A549 (cell line): ENCODE measurements around the gene GDF2. TPM values are rescaled to one million over a fixed set of nuclear protein-coding genes. Genes with fewer than 3 reads are reported as not detected.

Source experiments
- ATAC-seq, 2 experiments: fragments of 200-7000 bp in 1 of 2; fragments of >200 bp in 1 of 2; cut with Nextera tagmentation in 1 of 2; cut with Tn5 transposase in 1 of 2; 3 replicates each; pipeline versions ENCODE4 v1.8.0 to v1.9.1; 2018 to 2020; ENCODE audit warnings: mild to moderate bottlenecking in 1 of 2, moderate library complexity in 1 of 2
- CTCF ChIA-PET: fragments of 300-600 bp; sonication (Branson Sonifier 250); formaldehyde crosslinking; extraction: SDS; loops from one replicate; lab custom pipeline; 2021; ENCODE audit warnings: antibody characterized with exemption, inconsistent platforms; lab: Yijun Ruan, JAX
- POLR2A ChIA-PET: fragments of 350-600 bp; formaldehyde crosslinking; extraction: SDS; loops from one replicate; lab custom pipeline; 2021; ENCODE audit warnings: antibody characterized with exemption, inconsistent platforms; lab: Yijun Ruan, JAX
- DNase-seq, 2 experiments: peaks; one replicate each; pipeline versions ENCODE4 v3.0.0 to v3.0.0-alpha.2; 2011 to 2016; ENCODE audit warnings: low read depth in 1 of 2, low spot score in 1 of 2
- FAIRE-seq: peaks from 2 replicates; lab custom pipeline; 2011; peaks lifted over from hg19 to GRCh38; lab: Jason Lieb, UNC
- H3K27ac ChIP-seq, 2 experiments: fragments of >200 bp; sonication (Bioruptor Twin); formaldehyde crosslinking; 3 replicates each; pipeline ENCODE4 v1.5.1; 2016 to 2017
- H3K4me1 ChIP-seq: fragments of >200 bp; sonication (Bioruptor Twin); formaldehyde crosslinking; 3 replicates; pipeline ENCODE4 v1.6.1; 2016
- H3K4me2 ChIP-seq: fragments of >200 bp; sonication (Bioruptor Twin); formaldehyde crosslinking; 3 replicates; pipeline ENCODE4 v1.6.1; 2016
- H3K4me3 ChIP-seq: fragments of >200 bp; sonication (Bioruptor Twin); formaldehyde crosslinking; 3 replicates; pipeline ENCODE4 v1.5.1; 2016
- H3K9me3 ChIP-seq: fragments of >200 bp; sonication (Bioruptor Twin); formaldehyde crosslinking; 3 replicates; pipeline ENCODE4 v1.6.1; 2016
- ATOH8 ChIP-seq: fragments of 250-450 bp; sonication (Bioruptor Pico); IDR thresholded peaks from 2 replicates; pipeline ENCODE4 v1.5.0; 2020; ENCODE audit warnings: low read depth, mild to moderate bottlenecking, moderate library complexity
- BHLHE40 ChIP-seq: IDR thresholded peaks from 2 replicates; pipeline ENCODE4 v1.6.1; 2012; ENCODE audit warnings: low read depth, low read length, inconsistent platforms
- CHD2 ChIP-seq: fragments of 150-350 bp; IDR thresholded peaks from 2 replicates; pipeline ENCODE4 v1.6.1; 2014; ENCODE audit warnings: low read length; ENCODE audit not compliant: partially characterized antibody
- E2F6 ChIP-seq: IDR thresholded peaks from 2 replicates; pipeline ENCODE4 v1.6.1; 2012; ENCODE audit warnings: low read depth, borderline replicate concordance
- FOSL2 ChIP-seq, 2 experiments: fragments of 450-650 bp in 1 of 2; fragments of >200 bp in 1 of 2; sonication (Bioruptor Twin) in 1 of 2; formaldehyde crosslinking; IDR thresholded peaks; 2 replicates each; pipeline versions ENCODE4 v1.5.0 to v1.6.1; 2016 to 2020; ENCODE audit warnings: mild to moderate bottlenecking in 1 of 2, moderate library complexity in 1 of 2
- GATA3 ChIP-seq: IDR thresholded peaks from 2 replicates; pipeline ENCODE4 v1.6.1; 2012; ENCODE audit warnings: borderline replicate concordance
- HMGXB4 ChIP-seq: fragments of 250-450 bp; sonication (Bioruptor Pico); IDR thresholded peaks from 2 replicates; pipeline ENCODE4 v1.5.0; 2021; ENCODE audit warnings: mild to moderate bottlenecking, moderate library complexity, borderline replicate concordance
- HOXB13 ChIP-seq: fragments of 250-450 bp; sonication (Bioruptor Pico); IDR thresholded peaks from 2 replicates; pipeline ENCODE4 v1.5.0; 2020; ENCODE audit warnings: low read depth, mild to moderate bottlenecking, moderate library complexity
- JUN ChIP-seq, 2 experiments: fragments of >200 bp; sonication (Bioruptor Twin); formaldehyde crosslinking; IDR thresholded peaks; 2 replicates in 1 of 2; 3 replicates in 1 of 2; pipeline ENCODE4 v1.6.1; 2016 to 2017
- MYC ChIP-seq: IDR thresholded peaks from 2 replicates; pipeline ENCODE4 v1.6.1; 2012; ENCODE audit warnings: mild to moderate bottlenecking, inconsistent platforms, low read length, improper control_type of control experiment, borderline replicate concordance
- NFE2L2 ChIP-seq: fragments of 150-350 bp; conservative IDR thresholded peaks from 2 replicates; pipeline ENCODE4 v1.6.1; 2014; ENCODE audit warnings: low read length
- RAD21 ChIP-seq, 2 experiments: fragments of >200 bp in 1 of 2; sonication (Bioruptor Twin) in 1 of 2; formaldehyde crosslinking in 1 of 2; IDR thresholded peaks in 1 of 2; conservative IDR thresholded peaks in 1 of 2; 2 replicates in 1 of 2; 3 replicates in 1 of 2; pipeline ENCODE4 v1.6.1; 2012 to 2018; ENCODE audit warnings: inconsistent platforms in 1 of 2
- RCOR1 ChIP-seq: fragments of 150-350 bp; IDR thresholded peaks from 2 replicates; pipeline ENCODE4 v1.6.1; 2014; ENCODE audit warnings: antibody characterized with exemption, low read length, low read depth
- REST ChIP-seq: fragments of 200-600 bp; sonication (generic); IDR thresholded peaks from 2 replicates; pipeline ENCODE4 v1.6.1; 2016; ENCODE audit warnings: antibody characterized with exemption, mild to moderate bottlenecking, moderate library complexity
- RFX5 ChIP-seq: fragments of 450-650 bp; IDR thresholded peaks from 2 replicates; pipeline ENCODE4 v1.7.1; 2014; ENCODE audit warnings: antibody characterized with exemption, mild to moderate bottlenecking, moderate library complexity
- RNF2 ChIP-seq: fragments of 200-600 bp; sonication (generic); IDR thresholded peaks from 2 replicates; pipeline ENCODE4 v1.6.1; 2016; ENCODE audit warnings: low read depth, mild to moderate bottlenecking, antibody characterized with exemption, moderate library complexity, borderline replicate concordance
- TFCP2L1 ChIP-seq: fragments of 250-450 bp; sonication (Bioruptor Pico); IDR thresholded peaks from 2 replicates; pipeline ENCODE4 v1.5.0; 2021; ENCODE audit warnings: mild to moderate bottlenecking
- USF2 ChIP-seq: fragments of 450-650 bp; IDR thresholded peaks from 2 replicates; pipeline ENCODE4 v1.6.1; 2014; ENCODE audit warnings: antibody characterized with exemption
- WGBS: methylation state at CpG from one replicate; pipeline ENCODE4 v1.1.6; 2017; ENCODE audit errors: missing lambda C conversion rate; 5-methylcytosine and 5-hydroxymethylcytosine counted together
- polyA plus RNA-seq, 4 experiments: library from polyadenylated mRNA; depleted of rRNA in 3 of 4; stranded (reverse); fragments of >200 nt; fragmentation: RNase III in 1 of 4; extraction: RNeasy Plus Mini Kit Qiagen cat#74134 plus additional on column Dnase treatment in 1 of 4; gene quantifications; 2 replicates in 3 of 4; 3 replicates in 1 of 4; pipeline ENCODE4 v1.2.3, GENCODE V29; 2011 to 2017

Gene GDF2
- polyA plus RNA-seq, 2 of the 4 experiments (the other 2 are of a cell fraction) = not detected

- Histone ChIP-seq H3K27ac (no peak overlapping the region), H3K9me3 (no peaks in the 10 kb centered on the region), H3K4me1 (peaks cover 6% of the 10 kb centered on the region; the same call in 1 of the 3 replicates), H3K4me3 (no peak overlapping the region), H3K4me2 (no peak overlapping the region)
- POLR2A ChIA-PET = no interaction called here
- WGBS = 57% methylated on average over 8 of the region's 8 CpGs
- CTCF ChIA-PET = no interaction called here
- ATAC-seq (no peak), DNase-seq (no peak), FAIRE-seq (no peak)
- TF ChIP-seq BHLHE40 (no peak), CHD2 (no peak), USF2 (no peak), JUN (IDR thresholded peaks at IDR 0.05) (no peak), HOXB13 (CRISPR knock-in tag) (no peak), FOSL2 (IDR thresholded peaks at IDR 0.05) (no peak), FOSL2 (CRISPR knock-in tag; IDR thresholded peaks at IDR 0.05) (no peak), RFX5 (no peak), MYC (no peak), RNF2 (no peak), RAD21 (conservative IDR thresholded peaks at IDR 0.05 in 1 of 2, IDR thresholded peaks at IDR 0.05 in 1 of 2) (no peak), GATA3 (no peak), E2F6 (no peak), REST (no peak), RCOR1 (no peak), NFE2L2 (no peak), TFCP2L1 (no peak), HMGXB4 (CRISPR knock-in tag) (no peak), ATOH8 (CRISPR knock-in tag) (no peak)
Measured at GRCh38 chr10:47334466-47335295, 12.4 kb downstream of the GDF2 start.
